GM23338 (cell line): ENCODE measurements around the gene NCLN.

Experiments
- CREB1 ChIP-seq: fragments of 250-450 bp; sonication (Bioruptor Pico); IDR thresholded peaks from 2 replicates; pipeline ENCODE4 v1.5.0; 2020; ENCODE audit warnings: low read depth, mild to moderate bottlenecking, moderate library complexity
- CTCF ChIP-seq, 2 experiments: fragments of 200-600 bp in 1 of 2; sonication (generic) in 1 of 2; conservative IDR thresholded peaks; 2 replicates each; pipeline versions ENCODE4 v1.5.1 to v1.6.1; 2016 to 2017; ENCODE audit warnings: antibody characterized with exemption in 2 of 2, low read depth in 2 of 2, mild to moderate bottlenecking in 2 of 2, moderate library complexity in 1 of 2
- ETS1 ChIP-seq: IDR thresholded peaks from 2 replicates; pipeline ENCODE4 v1.6.1; 2016; ENCODE audit warnings: antibody characterized with exemption
- EZH2 ChIP-seq: fragments of 200-600 bp; sonication (generic); IDR thresholded peaks from one replicate; pipeline ENCODE4 v1.8.0; 2017; ENCODE audit warnings: antibody characterized with exemption, mild to moderate bottlenecking, low read depth; ENCODE audit not compliant: unreplicated experiment
- JUNB ChIP-seq: IDR thresholded peaks from one replicate; pipeline ENCODE4 v1.6.1; 2016; ENCODE audit warnings: antibody characterized with exemption; ENCODE audit not compliant: unreplicated experiment
- POLR2AphosphoS5 ChIP-seq: IDR thresholded peaks from 2 replicates; pipeline ENCODE4 v1.6.1; 2016; ENCODE audit warnings: antibody characterized with exemption, low read depth
- ZNF462 ChIP-seq: fragments of 250-450 bp; sonication (Bioruptor Pico); IDR thresholded peaks from 2 replicates; pipeline ENCODE4 v1.5.0; 2020; ENCODE audit warnings: mild to moderate bottlenecking, moderate library complexity

GRCh38 chr19:3252650-3253049 lies 66.9 kb downstream of the NCLN start:
- TF ChIP-seq CTCF (conservative IDR thresholded peaks at IDR 0.05; ENCODE audit: low read depth in 2 of 2) (no peak), ETS1 (no peak), ZNF462 (CRISPR knock-in tag) (no peak), POLR2AphosphoS5 (no peak), EZH2 (no peak), JUNB (no peak), CREB1 (no peak)
